ENCODE data around the gene AVP. TPM values are rescaled to one million over a fixed set of nuclear protein-coding genes. Genes with fewer than 3 reads are reported as not detected.
"Not testable (repeated sequence)": the region's sequence is repeated elsewhere in the genome, so short reads cannot be mapped to it uniquely, and the experiment has no call there.

Gene AVP
- total and polyA plus RNA-seq, 2 of the 13 experiments (the other 11 are each of a cell fraction or from before 2014, with no cell fraction given): 0.12 TPM; not detected in 1

GRCh38 chr20:3117839-3118379, 33.4 kb upstream of the AVP start (continued):
- peak; percentile 39; the same call in 1 of the 2 replicates for TF ChIP-seq HNF1B (CRISPR knock-in tag; IDR thresholded peaks at IDR 0.05)
- peak; percentile 74 for TF ChIP-seq ZNF781 (CRISPR knock-in tag; IDR thresholded peaks at IDR 0.05; ENCODE audit: borderline replicate concordance, not compliant biosample characterization)
- peak; percentile 69 for TF ChIP-seq TEAD3 (CRISPR knock-in tag; optimal IDR thresholded peaks at IDR 0.05; ENCODE audit: borderline replicate concordance)
- TF ChIP-seq GABPA (IDR thresholded peaks at IDR 0.05; ENCODE audit: low read depth, low read length): not testable (repeated sequence)
- peak; percentile 50; the same call in 1 of the 2 replicates for TF ChIP-seq GABPA (CRISPR knock-in tag; IDR thresholded peaks at IDR 0.05; ENCODE audit: low read depth)
- TF ChIP-seq, protein P1, sequence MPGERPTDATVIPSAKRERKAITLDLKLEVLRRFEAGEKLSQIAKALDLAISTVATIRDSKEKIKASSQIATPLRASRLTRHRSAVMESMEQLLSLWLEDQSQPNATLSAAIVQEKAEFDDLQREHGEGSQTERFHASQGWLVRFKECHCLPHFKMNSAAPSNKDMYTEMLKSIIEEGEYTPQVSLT (CRISPR knock-in tag; IDR thresholded peaks at IDR 0.05; ENCODE audit: borderline replicate concordance, low read depth): 0 out of 2 replicates have a peak, but pooled peaks have one; percentile 22
- TF ChIP-seq ATF7 (IDR thresholded peaks at IDR 0.05): peak; percentile 97
- peak; percentile 97 for TF ChIP-seq ATF7 (CRISPR knock-in tag; IDR thresholded peaks at IDR 0.05)
- TF ChIP-seq TSC22D2 (CRISPR knock-in tag; IDR thresholded peaks at IDR 0.05; ENCODE audit: borderline replicate concordance): peak; percentile 84; the same call in 1 of the 2 replicates
- peak; percentile 79 for TF ChIP-seq MIXL1 (CRISPR knock-in tag; IDR thresholded peaks at IDR 0.05)
- TF ChIP-seq BHLHE40 (IDR thresholded peaks at IDR 0.05; ENCODE audit: low read length): 0 out of 2 replicates have a peak, but pooled peaks have one; percentile 9
- TF ChIP-seq ZNF121 (CRISPR knock-in tag; IDR thresholded peaks at IDR 0.05): 0 out of 2 replicates have a peak, but pooled peaks have one; percentile 34
- TF ChIP-seq MED1 (CRISPR knock-in tag; IDR thresholded peaks at IDR 0.05): peak; percentile 58
- TF ChIP-seq SPEN (CRISPR knock-in tag; IDR thresholded peaks at IDR 0.05; ENCODE audit: low read depth): peak; percentile 74
- TF ChIP-seq, protein P2, sequence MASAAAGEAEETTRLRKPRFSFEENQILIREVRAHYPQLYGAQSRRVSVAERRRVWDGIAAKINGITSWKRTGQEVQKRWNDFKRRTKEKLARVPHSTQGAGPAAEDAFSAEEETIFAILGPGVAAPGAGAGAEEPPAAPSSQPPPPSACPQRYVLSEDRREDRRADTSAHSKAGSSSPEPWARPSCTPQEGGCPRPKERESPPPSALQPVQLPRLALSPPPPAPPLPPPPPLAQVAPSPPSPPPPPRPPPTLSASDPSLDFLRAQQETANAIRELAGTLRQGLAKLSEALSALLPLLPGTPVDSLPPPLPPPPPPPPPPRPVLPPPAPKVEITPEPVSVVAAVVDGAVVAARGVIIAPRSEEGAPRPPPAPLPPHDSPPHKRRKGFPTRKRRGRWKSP (CRISPR knock-in tag; IDR thresholded peaks at IDR 0.05): 0 out of 2 replicates have a peak, but pooled peaks have one; percentile 44
- TF ChIP-seq ERF (CRISPR knock-in tag; IDR thresholded peaks at IDR 0.05): peak; percentile 92
- TF ChIP-seq RXRB (CRISPR knock-in tag; IDR thresholded peaks at IDR 0.05; ENCODE audit: borderline replicate concordance): peak; percentile 70; the same call in 1 of the 2 replicates
- TF ChIP-seq ZEB1 (IDR thresholded peaks at IDR 0.05; ENCODE audit: insufficient replicate concordance, low read depth): peak; percentile 69
- TF ChIP-seq, protein P3, sequence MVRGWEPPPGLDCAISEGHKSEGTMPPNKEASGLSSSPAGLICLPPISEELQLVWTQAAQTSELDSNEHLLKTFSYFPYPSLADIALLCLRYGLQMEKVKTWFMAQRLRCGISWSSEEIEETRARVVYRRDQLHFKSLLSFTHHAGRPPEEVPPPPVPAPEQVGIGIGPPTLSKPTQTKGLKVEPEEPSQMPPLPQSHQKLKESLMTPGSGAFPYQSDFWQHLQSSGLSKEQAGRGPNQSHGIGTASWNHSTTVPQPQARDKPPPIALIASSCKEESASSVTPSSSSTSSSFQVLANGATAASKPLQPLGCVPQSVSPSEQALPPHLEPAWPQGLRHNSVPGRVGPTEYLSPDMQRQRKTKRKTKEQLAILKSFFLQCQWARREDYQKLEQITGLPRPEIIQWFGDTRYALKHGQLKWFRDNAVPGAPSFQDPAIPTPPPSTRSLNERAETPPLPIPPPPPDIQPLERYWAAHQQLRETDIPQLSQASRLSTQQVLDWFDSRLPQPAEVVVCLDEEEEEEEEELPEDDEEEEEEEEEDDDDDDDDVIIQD (CRISPR knock-in tag; IDR thresholded peaks at IDR 0.05; ENCODE audit: low read depth): peak; percentile 71

Data from HepG2 (cell line).